Progenitor cell of endocrine pancreas (in vitro differentiated cells): Measurements from ENCODE around the gene CPNE7. TPM values are rescaled to one million over a fixed set of nuclear protein-coding genes. Genes with fewer than 3 reads are reported as not detected.

ENCODE experiments used
- DNase-seq: peaks from one replicate; pipeline ENCODE4 v3.0.0; 2021; ENCODE audit warnings: low spot score; ENCODE audit not compliant: unreplicated experiment
- H3K27ac Mint-ChIP-seq: 2 replicates; pipeline ENCODE4 v1.8.0; 2021; ENCODE audit warnings: mild to moderate bottlenecking, moderate library complexity, mixed read lengths
- H3K27me3 Mint-ChIP-seq: 2 replicates; pipeline ENCODE4 v1.8.0; 2021; ENCODE audit warnings: mixed read lengths
- H3K36me3 Mint-ChIP-seq: 2 replicates; pipeline ENCODE4 v1.8.0; 2022; ENCODE audit warnings: mixed read lengths; ENCODE audit not compliant: insufficient read depth
- H3K4me1 Mint-ChIP-seq: 2 replicates; pipeline ENCODE4 v1.8.0; 2021; ENCODE audit warnings: low read depth, mixed read lengths
- H3K4me3 Mint-ChIP-seq: 2 replicates; pipeline ENCODE4 v1.8.0; 2021; ENCODE audit warnings: low read depth, mild to moderate bottlenecking, moderate library complexity, mixed read lengths
- H3K9me3 Mint-ChIP-seq: 2 replicates; pipeline ENCODE4 v1.8.0; 2021; ENCODE audit warnings: low read depth, mixed read lengths
- CTCF ChIP-seq: fragments of 200-600 bp; sonication (generic); IDR thresholded peaks from one replicate; pipeline ENCODE4 v1.5.0; 2021; ENCODE audit warnings: antibody characterized with exemption, mild to moderate bottlenecking; ENCODE audit not compliant: unreplicated experiment
- total RNA-seq: library from RNA; stranded (reverse); gene quantifications from 2 replicates; pipeline ENCODE4 v1.2.1, GENCODE V29; 2021

CPNE7 gene
- total RNA-seq, 1 donor from 2014 or later = 0.41 TPM

GRCh38 chr16:89554343-89554742 is 21.2 kb upstream of the CPNE7 start:
- no peak overlapping the region for H3K4me3 Mint-ChIP-seq
- no peak for DNase-seq
- peaks cover 2% of the 10 kb centered on the region for H3K4me1 Mint-ChIP-seq
- no peak for TF ChIP-seq CTCF
- H3K36me3 Mint-ChIP-seq = peaks cover 14% of the 10 kb centered on the region
- no peaks in the 10 kb centered on the region for H3K9me3 Mint-ChIP-seq
- H3K27me3 Mint-ChIP-seq = no peaks in the 10 kb centered on the region
- H3K27ac Mint-ChIP-seq = no peak overlapping the region

- TF ChIP-seq CTCF = no peak
- Mint-ChIP-seq H3K9me3 (no peaks in the 10 kb centered on the region), H3K27ac (no peak overlapping the region), H3K27me3 (no peaks in the 10 kb centered on the region), H3K4me1 (peaks cover 5% of the 10 kb centered on the region), H3K36me3 (peaks cover 11% of the 10 kb centered on the region), H3K4me3 (no peak overlapping the region)
- DNase-seq = no peak
Observed at GRCh38 chr16:89555265-89555664, 20.3 kb upstream of the CPNE7 start.

- Mint-ChIP-seq H3K27me3 (no peaks in the 10 kb centered on the region), H3K9me3 (no peaks in the 10 kb centered on the region), H3K36me3 (peaks cover 11% of the 10 kb centered on the region), H3K27ac (no peak overlapping the region), H3K4me1 (peaks cover 5% of the 10 kb centered on the region), H3K4me3 (no peak overlapping the region)
- no peak for TF ChIP-seq CTCF
- no peak for DNase-seq
Observed at GRCh38 chr16:89555780-89556179, 19.8 kb upstream of the CPNE7 start.

- DNase-seq = peak; percentile 69
- H3K36me3 Mint-ChIP-seq = peaks cover 16% of the 10 kb centered on the region
- no peaks in the 10 kb centered on the region for H3K27me3 Mint-ChIP-seq
- peaks cover 13% of the 10 kb centered on the region for H3K4me1 Mint-ChIP-seq
- peak overlapping the region; percentile 59 for H3K4me3 Mint-ChIP-seq
- no peaks in the 10 kb centered on the region for H3K9me3 Mint-ChIP-seq
- peak; percentile 73 for TF ChIP-seq CTCF
- peak overlapping the region; percentile 11 for H3K27ac Mint-ChIP-seq
Observed at GRCh38 chr16:89556750-89557689, 18.5 kb upstream of the CPNE7 start.

GRCh38 chr16:89557690-89558490 is 17.7 kb upstream of the CPNE7 start:
- peak overlapping the region; percentile 59 for H3K4me3 Mint-ChIP-seq
- no peak for DNase-seq

More at GRCh38 chr16:89557690-89558490, 17.7 kb upstream of the CPNE7 start:
- Mint-ChIP-seq H3K27me3 (no peaks in the 10 kb centered on the region), H3K36me3 (peaks cover 21% of the 10 kb centered on the region), H3K4me1 (peaks cover 18% of the 10 kb centered on the region), H3K27ac (peak overlapping the region; percentile 11), H3K9me3 (no peaks in the 10 kb centered on the region)
- TF ChIP-seq CTCF = no peak
